PC-9 (cell line): ENCODE measurements around the gene SHISA7.

Experiments
- EZH2 ChIP-seq: fragments of 200-600 bp; sonication (generic); IDR thresholded peaks from 2 replicates; pipeline ENCODE4 v1.8.0; 2017; ENCODE audit warnings: antibody characterized with exemption, low read depth
- TF ChIP-seq, protein P1 (sequence below): fragments of 200-600 bp; sonication (generic); conservative IDR thresholded peaks from 2 replicates; pipeline ENCODE4 v1.6.1; 2017; ENCODE audit warnings: mixed run types, antibody characterized with exemption, mild to moderate bottlenecking, moderate library complexity

DNA sequence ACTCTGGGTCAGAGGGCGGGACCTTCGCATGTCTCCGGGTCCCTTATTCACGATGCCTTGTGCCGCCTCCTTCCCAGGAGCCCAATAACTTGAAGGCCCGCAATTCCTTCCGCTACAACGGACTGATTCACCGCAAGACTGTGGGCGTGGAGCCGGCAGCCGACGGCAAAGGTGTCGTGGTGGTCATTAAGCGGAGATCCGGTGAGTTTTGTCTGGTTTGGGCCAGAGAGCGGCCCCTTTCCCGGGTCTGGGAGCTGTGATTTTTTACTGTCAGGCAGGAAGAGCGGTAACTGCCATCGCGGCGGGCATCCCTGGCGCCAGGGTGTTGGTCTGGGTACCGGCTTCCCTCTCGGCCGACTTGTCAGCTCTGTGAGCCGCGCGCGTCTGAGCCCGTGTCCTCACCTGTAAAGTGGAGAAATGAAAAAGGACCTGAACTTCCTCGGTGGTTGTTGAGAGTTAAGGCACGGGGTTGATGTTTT lies 56.6 kb downstream of the SHISA7 start:
- TF ChIP-seq, protein P1, sequence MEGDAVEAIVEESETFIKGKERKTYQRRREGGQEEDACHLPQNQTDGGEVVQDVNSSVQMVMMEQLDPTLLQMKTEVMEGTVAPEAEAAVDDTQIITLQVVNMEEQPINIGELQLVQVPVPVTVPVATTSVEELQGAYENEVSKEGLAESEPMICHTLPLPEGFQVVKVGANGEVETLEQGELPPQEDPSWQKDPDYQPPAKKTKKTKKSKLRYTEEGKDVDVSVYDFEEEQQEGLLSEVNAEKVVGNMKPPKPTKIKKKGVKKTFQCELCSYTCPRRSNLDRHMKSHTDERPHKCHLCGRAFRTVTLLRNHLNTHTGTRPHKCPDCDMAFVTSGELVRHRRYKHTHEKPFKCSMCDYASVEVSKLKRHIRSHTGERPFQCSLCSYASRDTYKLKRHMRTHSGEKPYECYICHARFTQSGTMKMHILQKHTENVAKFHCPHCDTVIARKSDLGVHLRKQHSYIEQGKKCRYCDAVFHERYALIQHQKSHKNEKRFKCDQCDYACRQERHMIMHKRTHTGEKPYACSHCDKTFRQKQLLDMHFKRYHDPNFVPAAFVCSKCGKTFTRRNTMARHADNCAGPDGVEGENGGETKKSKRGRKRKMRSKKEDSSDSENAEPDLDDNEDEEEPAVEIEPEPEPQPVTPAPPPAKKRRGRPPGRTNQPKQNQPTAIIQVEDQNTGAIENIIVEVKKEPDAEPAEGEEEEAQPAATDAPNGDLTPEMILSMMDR, result no peak
- TF ChIP-seq EZH2, result no peak
